ENCODE data around the gene WBP2. TPM values are rescaled to one million over a fixed set of nuclear protein-coding genes. Genes with fewer than 3 reads are reported as not detected.

WBP2 gene
- total RNA-seq (2021; fragmentation: NEBNext Ultra II Directional; extraction: Animal tissue kit (Norgen Biotek cat#: 25700)): 10 to 100 TPM; 51.4 to 65.5 (median 59.3) TPM
- long read RNA-seq, transcript WBP2-201 (8 exons, 1,944 nt): major isoform, 66 of 82 reads
- long read RNA-seq, partial matches to known transcripts: 1 of 82 reads
- long read RNA-seq, other reads (novel, unspliced or antisense): 13 of 82 reads

DNA sequence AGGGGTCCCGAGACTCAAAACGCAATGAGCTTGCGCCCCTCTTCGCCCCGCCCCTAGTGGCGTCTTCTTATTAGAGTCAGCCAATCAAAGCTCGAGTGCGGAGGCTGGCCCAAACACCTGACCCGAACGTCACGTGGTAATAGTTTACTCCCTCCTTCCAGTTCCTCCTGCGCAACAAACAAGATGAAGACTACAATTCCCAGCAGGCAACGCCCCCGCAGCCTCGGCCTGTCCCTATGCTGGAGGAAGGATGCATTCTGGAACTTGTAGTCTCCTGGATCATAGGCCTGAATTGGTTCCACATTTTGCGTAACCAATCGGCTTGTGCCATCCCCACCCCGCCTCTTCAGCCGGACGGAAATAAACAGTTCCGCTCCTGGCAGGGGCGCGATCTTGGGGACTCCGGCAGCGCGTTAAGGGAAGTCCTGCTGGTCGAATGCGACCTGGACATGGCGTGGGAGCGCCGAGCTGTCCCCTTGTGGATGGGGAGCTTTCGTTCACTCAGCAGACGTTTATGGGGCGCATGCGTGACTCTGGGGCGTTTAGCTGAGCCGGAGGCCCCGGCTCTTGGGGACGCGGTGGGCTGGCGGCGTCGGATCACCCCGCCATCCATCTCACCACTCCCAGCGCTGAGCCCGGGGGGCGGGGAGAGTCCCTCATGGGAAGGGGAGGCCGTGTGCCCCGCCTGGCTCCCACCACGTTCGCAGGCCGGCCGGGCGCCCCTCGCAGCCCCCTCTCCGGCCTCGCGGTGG is at the start of gene WBP2:
Gene WBP2, minus strand, starts transcription at position 26 of the 752 bp plus-strand sequence. CDS start 38 bp downstream, outside the sequence.
- Mint-ChIP-seq H3K27ac (no peak within 1 kb of the TSS; the same call in 1 of the 2 replicates), H3K4me3 (no peak within 1 kb of the TSS), H3K36me3 (ENCODE audit: low read depth) (no peaks in the 10 kb centered on the region), H3K4me1 (ENCODE audit: low read depth) (peaks cover 7% of the 10 kb centered on the region), H3K9me3 (no peaks in the 10 kb centered on the region), H3K27me3 (ENCODE audit: insufficient read depth) (no peaks in the 10 kb centered on the region)
- TF ChIP-seq, protein P1, sequence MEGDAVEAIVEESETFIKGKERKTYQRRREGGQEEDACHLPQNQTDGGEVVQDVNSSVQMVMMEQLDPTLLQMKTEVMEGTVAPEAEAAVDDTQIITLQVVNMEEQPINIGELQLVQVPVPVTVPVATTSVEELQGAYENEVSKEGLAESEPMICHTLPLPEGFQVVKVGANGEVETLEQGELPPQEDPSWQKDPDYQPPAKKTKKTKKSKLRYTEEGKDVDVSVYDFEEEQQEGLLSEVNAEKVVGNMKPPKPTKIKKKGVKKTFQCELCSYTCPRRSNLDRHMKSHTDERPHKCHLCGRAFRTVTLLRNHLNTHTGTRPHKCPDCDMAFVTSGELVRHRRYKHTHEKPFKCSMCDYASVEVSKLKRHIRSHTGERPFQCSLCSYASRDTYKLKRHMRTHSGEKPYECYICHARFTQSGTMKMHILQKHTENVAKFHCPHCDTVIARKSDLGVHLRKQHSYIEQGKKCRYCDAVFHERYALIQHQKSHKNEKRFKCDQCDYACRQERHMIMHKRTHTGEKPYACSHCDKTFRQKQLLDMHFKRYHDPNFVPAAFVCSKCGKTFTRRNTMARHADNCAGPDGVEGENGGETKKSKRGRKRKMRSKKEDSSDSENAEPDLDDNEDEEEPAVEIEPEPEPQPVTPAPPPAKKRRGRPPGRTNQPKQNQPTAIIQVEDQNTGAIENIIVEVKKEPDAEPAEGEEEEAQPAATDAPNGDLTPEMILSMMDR (IDR thresholded peaks at IDR 0.05): peak; percentile 27; the same call in 1 of the 2 replicates
- DNase-seq: peak; percentile 100

DNA sequence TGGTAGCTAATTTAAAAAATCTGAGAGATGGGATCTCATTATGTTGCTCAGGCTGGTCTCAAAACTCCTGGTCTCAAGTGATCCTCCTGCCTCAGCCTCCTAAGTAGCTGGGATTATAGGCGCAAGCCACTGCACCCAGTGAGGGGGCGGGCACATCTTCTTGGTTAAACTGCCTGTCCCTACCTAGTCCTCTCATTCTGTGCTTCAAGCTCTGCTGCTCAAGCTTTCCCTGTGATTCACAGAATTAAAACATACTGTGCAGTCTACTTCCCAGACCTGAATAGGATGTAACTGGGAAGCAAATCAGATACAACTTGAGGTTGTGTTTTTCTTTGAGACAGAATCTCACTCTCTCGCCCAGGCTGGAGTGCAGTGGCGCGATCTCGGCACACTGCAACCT is 47.3 kb upstream of the WBP2 start:
- TF ChIP-seq, protein P1 (IDR thresholded peaks at IDR 0.05): no peak
- Mint-ChIP-seq H3K36me3 (ENCODE audit: low read depth) (no peaks in the 10 kb centered on the region), H3K27me3 (ENCODE audit: insufficient read depth) (peaks cover 2% of the 10 kb centered on the region; the same call in 1 of the 2 replicates), H3K4me1 (ENCODE audit: low read depth) (peaks cover 4% of the 10 kb centered on the region), H3K27ac (no peak overlapping the region), H3K9me3 (no peaks in the 10 kb centered on the region), H3K4me3 (no peak overlapping the region)
- DNase-seq: no peak

DNA sequence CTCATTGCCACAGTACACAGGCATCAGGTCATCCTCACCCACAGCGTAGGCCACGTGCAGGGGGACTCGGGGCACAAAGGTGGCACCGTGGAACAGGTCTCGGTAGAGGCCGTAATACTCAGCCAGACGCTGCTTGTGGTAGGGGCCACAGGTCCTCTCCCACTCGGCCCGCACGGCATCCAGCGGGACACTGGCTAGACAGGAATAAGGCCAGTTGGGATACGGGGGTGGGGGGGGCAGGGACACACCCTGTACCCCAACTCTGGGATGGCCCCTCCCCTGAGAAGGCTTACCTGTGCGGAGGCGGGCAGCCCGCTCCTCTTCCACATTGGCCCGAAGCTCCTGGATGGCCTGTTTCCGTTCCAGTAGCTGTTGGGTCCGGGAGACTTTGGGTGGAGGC is 46.6 kb upstream of the WBP2 start:
- DNase-seq: no peak
- TF ChIP-seq, protein P1 (IDR thresholded peaks at IDR 0.05): no peak
- Mint-ChIP-seq H3K4me3 (no peak overlapping the region), H3K4me1 (ENCODE audit: low read depth) (peaks cover 8% of the 10 kb centered on the region), H3K36me3 (ENCODE audit: low read depth) (no peaks in the 10 kb centered on the region), H3K9me3 (no peaks in the 10 kb centered on the region), H3K27ac (no peak overlapping the region), H3K27me3 (ENCODE audit: insufficient read depth) (peaks cover under 1% of the 10 kb centered on the region; the same call in 1 of the 2 replicates)

DNA sequence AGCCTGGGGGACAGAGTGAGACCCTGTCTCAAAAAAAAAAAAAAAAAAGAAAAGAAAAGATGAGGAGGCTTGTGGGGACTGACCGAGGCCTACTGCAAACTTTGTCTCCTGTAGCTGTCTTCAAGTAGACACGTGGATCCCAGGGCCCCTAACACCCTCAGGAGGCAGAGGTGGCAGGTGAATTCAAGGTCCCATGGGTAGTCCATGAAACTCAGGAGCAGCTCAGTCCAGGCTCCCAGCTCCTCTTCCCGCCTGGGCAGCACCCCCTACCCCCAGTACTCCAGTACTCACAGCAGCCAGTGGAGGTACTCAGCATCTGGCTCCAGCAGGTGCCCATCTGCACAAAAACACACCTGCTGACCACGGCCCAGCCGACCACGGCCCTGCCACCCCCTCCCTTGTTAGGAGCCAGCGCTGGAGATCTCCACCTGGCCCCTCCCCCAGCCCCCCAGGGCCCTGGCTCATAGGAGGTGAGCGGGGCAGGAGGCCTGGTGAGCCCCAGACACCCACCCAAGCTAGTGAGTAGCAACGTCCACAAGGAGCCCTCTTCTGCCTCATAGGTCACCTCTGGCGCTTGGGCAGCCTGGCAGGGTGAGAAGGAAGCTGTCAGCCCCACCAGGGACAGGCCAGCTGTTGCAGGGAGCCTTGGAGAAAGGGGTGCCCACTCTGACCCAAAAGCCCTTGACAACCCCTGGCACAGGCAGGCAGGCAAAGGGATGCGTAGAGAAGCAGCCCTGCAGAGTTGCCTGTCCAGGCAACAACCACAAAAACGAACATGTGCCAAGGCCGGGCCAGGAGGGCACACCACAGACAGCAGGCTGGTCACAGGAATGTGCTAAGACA is 45.8 kb upstream of the WBP2 start:
- no peak overlapping the region for H3K27ac Mint-ChIP-seq
- no peaks in the 10 kb centered on the region for H3K36me3 Mint-ChIP-seq (ENCODE audit: low read depth)
- peaks cover 8% of the 10 kb centered on the region for H3K4me1 Mint-ChIP-seq (ENCODE audit: low read depth)
- H3K9me3 Mint-ChIP-seq: no peaks in the 10 kb centered on the region
- no peak for DNase-seq
- no peak overlapping the region for H3K4me3 Mint-ChIP-seq
- H3K27me3 Mint-ChIP-seq (ENCODE audit: insufficient read depth): no peaks in the 10 kb centered on the region
- TF ChIP-seq, protein P1 (IDR thresholded peaks at IDR 0.05): no peak

DNA sequence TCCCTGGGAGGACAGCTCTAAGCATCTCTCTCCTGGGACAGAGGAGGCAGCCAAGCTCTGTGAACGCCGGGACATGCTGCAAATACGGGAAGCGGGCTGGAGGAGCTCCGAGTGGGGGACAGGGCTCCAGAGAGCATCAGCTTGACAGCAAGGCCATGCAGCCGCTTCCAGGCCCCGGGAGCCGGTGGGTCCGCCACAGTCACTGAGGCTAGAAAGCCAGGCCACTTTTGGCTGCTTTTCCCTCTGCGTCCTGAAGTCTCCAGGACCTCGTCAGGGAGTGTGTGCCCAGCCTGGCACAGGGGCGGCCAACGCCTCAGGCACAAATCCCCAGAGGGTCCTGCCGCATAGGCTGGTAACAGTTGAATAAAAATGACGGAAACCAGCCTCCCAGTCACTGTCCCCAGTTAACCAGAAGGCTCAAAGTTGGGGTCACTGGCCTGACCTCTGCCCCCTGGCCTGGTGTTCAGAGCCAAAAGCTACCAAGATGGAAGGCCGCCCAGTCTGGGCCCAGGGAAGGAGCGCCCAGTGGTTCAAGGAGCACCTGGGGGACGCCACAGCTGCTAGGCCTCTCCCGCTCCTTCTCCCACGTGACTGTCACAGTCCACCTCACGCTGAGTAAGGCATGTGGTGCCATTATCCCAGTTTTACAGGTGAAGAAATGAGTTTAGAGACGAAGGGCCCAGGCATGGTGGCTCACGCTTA is 44.8 kb upstream of the WBP2 start:
- DNase-seq: no peak
- Mint-ChIP-seq H3K9me3 (no peaks in the 10 kb centered on the region), H3K27ac (no peak overlapping the region), H3K36me3 (ENCODE audit: low read depth) (no peaks in the 10 kb centered on the region), H3K27me3 (ENCODE audit: insufficient read depth) (peaks cover 4% of the 10 kb centered on the region; the same call in 1 of the 2 replicates), H3K4me3 (no peak overlapping the region), H3K4me1 (ENCODE audit: low read depth) (peaks cover 18% of the 10 kb centered on the region)
- TF ChIP-seq, protein P1 (IDR thresholded peaks at IDR 0.05): no peak
